Activated T-cell treated with anti-CD3 and anti-CD28 coated beads, Interleukin-2, amount 50 U/mL, for 72 hours (primary cell): Measurements from ENCODE around the gene RNF2. TPM values are rescaled to one million over a fixed set of nuclear protein-coding genes. Genes with fewer than 3 reads are reported as not detected.

Experiments used
- ATAC-seq, 2 donors: fragments of 150-1000 bp; cut with Tn5 transposase; replicated peaks in 1 of 2; 2 replicates each; pipeline ENCODE4 v1.10.0; 2021; ENCODE audit warnings: moderate library complexity in 2 of 2, mild to moderate bottlenecking in 1 of 2
- DNase-seq, 2 donors: peaks; one replicate each; pipeline ENCODE4 v3.0.0; 2021 to 2022; ENCODE audit warnings: mixed read lengths in 1 of 2
- H3K27ac Mint-ChIP-seq: one replicate; pipeline ENCODE4 v1.8.0; 2022; ENCODE audit warnings: mild to moderate bottlenecking, moderate library complexity, mixed read lengths
- H3K27me3 Mint-ChIP-seq: one replicate; pipeline ENCODE4 v1.8.0; 2022; ENCODE audit warnings: low read depth, mixed read lengths
- H3K36me3 Mint-ChIP-seq, 2 donors: one replicate each; pipeline ENCODE4 v1.8.0; 2022; ENCODE audit warnings: mixed read lengths in 2 of 2, mild to moderate bottlenecking in 1 of 2; ENCODE audit not compliant: insufficient read depth in 2 of 2
- H3K4me1 Mint-ChIP-seq: one replicate; pipeline ENCODE4 v1.8.0; 2022; ENCODE audit warnings: low read depth, mixed read lengths
- H3K4me3 Mint-ChIP-seq, 2 donors: one replicate each; pipeline ENCODE4 v1.8.0; 2022; ENCODE audit warnings: mild to moderate bottlenecking in 2 of 2, mixed read lengths in 2 of 2, moderate library complexity in 2 of 2
- H3K9me3 Mint-ChIP-seq, 2 donors: one replicate each; pipeline ENCODE4 v1.8.0; 2022; ENCODE audit warnings: mixed read lengths in 2 of 2
- total RNA-seq, 2 donors: library from RNA; stranded (reverse); gene quantifications; one replicate each; pipeline ENCODE4 v1.2.3, GENCODE V29; 2022

RNF2 gene
- total RNA-seq, 2 donors from 2014 or later: 20.9 to 23.2 TPM

DNA sequence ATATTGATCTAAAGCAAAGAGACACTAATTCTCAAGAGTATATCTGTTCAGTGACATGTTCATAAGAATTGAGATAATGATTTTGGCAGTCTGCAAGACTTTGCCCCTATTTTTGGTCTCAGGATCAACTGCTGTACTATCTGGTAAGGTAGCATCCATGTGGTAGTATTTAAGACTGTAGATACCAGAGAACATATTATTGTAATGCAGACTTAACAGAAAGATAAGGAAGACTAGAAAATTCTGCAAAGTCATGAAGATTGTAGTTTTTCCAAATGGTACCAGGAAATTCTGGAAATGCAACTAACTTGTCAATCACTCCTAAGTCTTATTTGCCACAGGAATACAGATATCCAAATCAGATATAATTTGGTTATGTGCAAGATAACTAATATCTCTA lies 35.1 kb downstream of the RNF2 start:
- Mint-ChIP-seq H3K9me3 (peaks cover 0 to 2% of the 10 kb centered on the region in 2 donors), H3K27ac (no peak overlapping the region), H3K27me3 (no peaks in the 10 kb centered on the region), H3K36me3 (peaks cover 1 to 4% of the 10 kb centered on the region in 2 donors), H3K4me1 (peaks cover 8% of the 10 kb centered on the region), H3K4me3 (no peak overlapping the region)
- ATAC-seq (no peak), DNase-seq (no peak)

DNA sequence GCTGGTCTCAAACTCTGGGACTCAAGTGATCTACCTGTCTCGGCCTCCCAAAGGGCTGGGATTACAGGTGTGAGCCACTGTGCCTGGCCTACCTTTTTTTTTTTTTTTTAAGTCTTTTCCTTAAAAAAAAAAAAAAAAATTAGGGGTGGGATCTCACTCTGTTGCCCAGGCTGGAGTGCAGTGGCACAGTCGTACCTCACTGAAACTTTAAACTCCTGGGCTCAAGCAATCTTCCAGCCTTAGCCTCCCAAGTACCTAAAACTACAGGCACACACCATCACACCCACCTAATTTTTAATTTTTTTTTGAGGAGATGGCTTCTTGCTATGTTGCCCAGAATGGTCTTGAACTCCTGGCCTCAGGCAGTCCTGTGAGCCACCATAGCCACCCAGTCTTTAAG lies 38.5 kb downstream of the RNF2 start:
- Mint-ChIP-seq H3K27me3 (no peaks in the 10 kb centered on the region), H3K4me3 (no peak overlapping the region), H3K27ac (no peak overlapping the region), H3K9me3 (peaks cover 0 to 2% of the 10 kb centered on the region in 2 donors), H3K36me3 (peaks cover 4 to 8% of the 10 kb centered on the region in 2 donors), H3K4me1 (no peaks in the 10 kb centered on the region)
- ATAC-seq: no peak
- no peak for DNase-seq

DNA sequence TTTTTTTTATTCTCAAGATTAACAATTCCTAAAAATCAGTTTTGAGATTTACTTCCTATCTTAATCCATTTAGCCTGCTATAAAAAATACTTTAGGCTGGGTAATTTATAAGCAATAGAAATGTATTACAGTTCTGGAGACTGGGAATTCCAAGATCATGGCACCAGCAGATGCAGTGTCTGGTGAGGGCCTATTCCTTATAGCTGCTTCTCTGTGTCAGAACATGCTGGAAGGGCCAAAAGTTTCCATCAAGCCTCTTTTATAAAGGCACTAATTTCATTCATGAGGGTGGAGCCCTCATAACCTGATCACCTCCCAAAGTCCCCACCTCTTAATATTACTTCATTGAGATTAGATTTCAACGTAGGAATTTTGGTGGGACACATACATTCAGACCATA lies 41.7 kb downstream of the RNF2 start:
- Mint-ChIP-seq H3K27me3 (no peaks in the 10 kb centered on the region), H3K4me1 (no peaks in the 10 kb centered on the region), H3K9me3 (no peaks in the 10 kb centered on the region), H3K4me3 (no peak overlapping the region), H3K27ac (no peak overlapping the region), H3K36me3 (peaks cover 5 to 6% of the 10 kb centered on the region in 2 donors)
- DNase-seq (no peak), ATAC-seq (no peak)

DNA sequence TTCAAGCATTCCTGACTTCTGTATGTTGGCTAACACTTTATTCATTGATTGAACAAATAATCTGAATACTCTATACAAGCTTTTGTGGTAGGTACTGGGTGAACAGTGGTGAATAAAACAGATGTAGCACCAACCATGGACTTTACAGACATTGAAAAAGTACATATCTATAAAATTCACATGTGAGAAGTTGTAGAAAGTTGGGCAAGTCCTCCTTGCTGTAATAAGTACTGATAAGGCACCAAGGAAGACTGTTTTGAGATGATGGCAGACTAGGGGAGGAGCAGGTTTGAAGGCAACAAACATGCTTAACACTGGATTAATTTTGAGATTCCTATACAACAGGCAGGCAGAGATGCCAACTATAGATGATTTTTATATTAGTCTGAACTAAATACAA lies 42.4 kb downstream of the RNF2 start:
- Mint-ChIP-seq H3K4me3 (no peak overlapping the region), H3K9me3 (no peaks in the 10 kb centered on the region), H3K36me3 (peaks cover 5 to 6% of the 10 kb centered on the region in 2 donors), H3K27me3 (no peaks in the 10 kb centered on the region), H3K4me1 (no peaks in the 10 kb centered on the region), H3K27ac (no peak overlapping the region)
- no peak for ATAC-seq
- DNase-seq: no peak

DNA sequence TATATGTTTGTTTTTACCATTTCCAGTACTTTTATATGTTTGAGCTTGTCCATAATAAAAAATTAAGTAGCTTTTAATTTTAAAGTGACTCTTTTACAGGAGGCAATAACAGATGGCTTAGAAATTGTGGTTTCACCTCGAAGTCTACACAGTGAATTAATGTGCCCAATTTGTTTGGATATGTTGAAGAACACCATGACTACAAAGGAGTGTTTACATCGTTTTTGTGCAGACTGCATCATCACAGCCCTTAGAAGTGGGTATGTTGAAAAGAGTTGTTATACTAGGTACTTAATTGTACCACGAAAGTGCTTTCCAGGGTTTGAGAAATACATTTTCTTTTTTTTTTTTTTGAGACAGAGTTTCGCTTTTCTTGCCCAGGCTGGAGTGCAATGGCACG lies 46.1 kb downstream of the RNF2 start:
- H3K27ac Mint-ChIP-seq: no peak overlapping the region
- H3K36me3 Mint-ChIP-seq: peaks cover 5 to 11% of the 10 kb centered on the region in 2 donors
- H3K4me1 Mint-ChIP-seq: no peaks in the 10 kb centered on the region
- H3K27me3 Mint-ChIP-seq: no peaks in the 10 kb centered on the region
- DNase-seq: no peak
- ATAC-seq: no peak
- no peaks in the 10 kb centered on the region for H3K9me3 Mint-ChIP-seq
- no peak overlapping the region for H3K4me3 Mint-ChIP-seq

DNA sequence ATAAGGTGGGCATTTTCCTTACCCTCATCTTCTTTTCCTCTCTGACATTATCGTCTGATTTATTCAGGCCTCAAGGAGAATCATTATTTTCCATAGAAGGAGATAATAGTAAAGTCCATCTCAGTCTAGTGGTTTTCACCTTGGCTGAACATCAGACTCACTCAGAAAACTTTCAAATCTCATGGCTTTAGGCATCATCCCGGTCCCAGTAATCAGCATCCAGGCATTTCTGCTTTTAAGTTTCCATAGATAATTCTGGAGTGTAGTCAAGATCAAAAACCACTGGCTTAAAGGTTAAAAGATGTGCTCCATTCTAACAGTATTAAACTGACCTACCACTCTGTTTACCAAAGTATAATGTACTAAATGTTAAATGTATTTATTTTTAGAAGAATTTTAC lies 49.4 kb downstream of the RNF2 start:
- H3K4me3 Mint-ChIP-seq: no peak overlapping the region
- no peaks in the 10 kb centered on the region for H3K4me1 Mint-ChIP-seq
- ATAC-seq (no peak), DNase-seq (no peak)
- peaks cover 0 to 8% of the 10 kb centered on the region in 2 donors for H3K36me3 Mint-ChIP-seq
- no peaks in the 10 kb centered on the region for H3K27me3 Mint-ChIP-seq
- H3K27ac Mint-ChIP-seq: no peak overlapping the region
- no peaks in the 10 kb centered on the region for H3K9me3 Mint-ChIP-seq

DNA sequence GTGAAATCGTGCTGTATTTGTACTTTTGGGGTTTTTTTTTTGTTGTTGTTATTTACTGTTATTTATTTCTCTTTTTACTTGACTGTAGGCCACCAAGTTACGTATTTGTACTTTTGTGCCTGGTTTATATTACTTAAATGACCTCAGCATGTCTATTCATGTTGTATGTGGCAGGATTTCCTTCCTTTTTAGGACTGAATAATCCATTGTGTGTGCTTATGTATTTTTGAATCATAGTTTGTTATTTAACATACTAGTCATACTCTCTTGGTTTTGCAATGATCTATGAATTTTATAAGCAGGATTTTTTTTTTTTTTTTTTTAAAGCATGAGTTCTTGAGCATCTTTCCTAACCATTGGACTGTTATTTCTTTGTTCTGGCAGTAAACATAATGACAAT lies 51.2 kb downstream of the RNF2 start:
- peaks cover 0 to 12% of the 10 kb centered on the region in 2 donors for H3K36me3 Mint-ChIP-seq
- H3K9me3 Mint-ChIP-seq: no peaks in the 10 kb centered on the region
- ATAC-seq (no peak), DNase-seq (no peak)
- no peak overlapping the region for H3K4me3 Mint-ChIP-seq
- H3K27me3 Mint-ChIP-seq: no peaks in the 10 kb centered on the region
- peak overlapping the region; percentile 61 for H3K27ac Mint-ChIP-seq
- H3K4me1 Mint-ChIP-seq: no peaks in the 10 kb centered on the region

DNA sequence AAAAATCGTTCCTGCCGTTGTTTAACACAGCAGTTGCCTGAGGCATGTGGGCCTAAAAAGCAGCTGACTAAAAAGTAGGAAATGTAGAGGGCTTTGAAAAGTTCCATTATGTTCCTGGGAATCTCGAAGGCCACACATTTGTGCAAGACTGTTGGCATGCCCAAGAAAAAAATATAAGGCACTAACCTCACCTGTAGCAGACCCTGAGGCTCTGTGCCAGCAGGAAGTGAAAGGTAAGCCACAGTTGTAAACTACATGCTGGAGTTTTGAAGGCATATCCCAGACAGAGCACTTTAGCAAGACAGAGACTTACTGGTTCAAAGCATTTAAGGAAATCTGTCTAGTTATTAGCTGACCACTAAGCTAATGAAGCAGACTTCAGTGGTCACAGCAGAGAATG lies 58.7 kb downstream of the RNF2 start:
- no peak overlapping the region for H3K4me3 Mint-ChIP-seq
- no peak for ATAC-seq

DNA sequence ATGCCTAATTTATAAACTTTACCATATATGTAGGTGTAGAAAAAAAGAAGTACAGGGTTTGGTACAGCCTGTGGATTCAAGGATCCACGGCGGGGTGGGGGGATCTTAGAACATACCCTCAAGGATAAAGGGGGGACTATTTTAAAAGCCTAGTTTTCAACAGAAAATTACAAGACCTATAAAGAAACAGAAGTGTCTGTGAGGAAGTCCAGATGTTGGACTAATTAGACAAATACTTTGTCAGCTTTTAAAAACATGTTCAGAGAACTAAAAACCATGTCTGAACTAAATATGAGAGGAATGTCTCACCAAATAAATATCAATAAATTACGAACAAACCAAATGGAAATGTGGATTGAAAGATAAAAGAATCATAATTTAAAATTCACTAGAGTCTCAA lies 59.8 kb downstream of the RNF2 start:
- H3K4me1 Mint-ChIP-seq: no peaks in the 10 kb centered on the region

More for the DNA sequence above, 58.7 kb downstream of the RNF2 start:
- Mint-ChIP-seq H3K9me3 (peaks cover 5 to 9% of the 10 kb centered on the region in 2 donors), H3K27me3 (no peaks in the 10 kb centered on the region), H3K36me3 (peaks cover 1 to 18% of the 10 kb centered on the region in 2 donors), H3K4me1 (no peaks in the 10 kb centered on the region), H3K27ac (no peak overlapping the region)
- no peak for DNase-seq

DNA sequence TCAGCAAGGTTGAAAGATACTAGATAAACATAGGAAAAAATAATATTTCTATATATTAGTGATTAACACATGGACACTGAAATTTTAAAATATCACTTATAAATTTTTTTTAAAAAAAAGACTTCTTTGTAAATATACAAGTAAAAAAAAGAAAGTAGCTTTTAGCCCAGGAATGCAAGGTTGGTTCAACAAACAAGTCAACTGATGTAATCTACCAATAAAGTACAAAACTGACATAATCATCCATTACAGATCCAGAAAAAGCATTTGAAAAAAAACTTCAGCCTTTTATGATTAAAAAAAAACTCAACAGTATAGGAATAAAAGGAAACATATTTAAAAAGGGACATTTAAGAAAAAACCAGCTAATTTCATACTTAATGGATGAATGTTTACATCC lies 63.0 kb downstream of the RNF2 start:
- no peak for DNase-seq
- no peak overlapping the region for H3K27ac Mint-ChIP-seq
- H3K4me1 Mint-ChIP-seq: no peaks in the 10 kb centered on the region
- no peaks in the 10 kb centered on the region for H3K27me3 Mint-ChIP-seq
- no peak for ATAC-seq
- no peak overlapping the region for H3K4me3 Mint-ChIP-seq
- peaks cover 9 to 13% of the 10 kb centered on the region in 2 donors for H3K9me3 Mint-ChIP-seq
- peaks cover 9% of the 10 kb centered on the region in 2 donors for H3K36me3 Mint-ChIP-seq

More for the DNA sequence above, 59.8 kb downstream of the RNF2 start:
- no peak for ATAC-seq
- Mint-ChIP-seq H3K4me3 (no peak overlapping the region), H3K27ac (no peak overlapping the region), H3K9me3 (peaks cover 9 to 10% of the 10 kb centered on the region in 2 donors), H3K36me3 (peaks cover 6 to 20% of the 10 kb centered on the region in 2 donors), H3K27me3 (no peaks in the 10 kb centered on the region)
- DNase-seq: no peak

DNA sequence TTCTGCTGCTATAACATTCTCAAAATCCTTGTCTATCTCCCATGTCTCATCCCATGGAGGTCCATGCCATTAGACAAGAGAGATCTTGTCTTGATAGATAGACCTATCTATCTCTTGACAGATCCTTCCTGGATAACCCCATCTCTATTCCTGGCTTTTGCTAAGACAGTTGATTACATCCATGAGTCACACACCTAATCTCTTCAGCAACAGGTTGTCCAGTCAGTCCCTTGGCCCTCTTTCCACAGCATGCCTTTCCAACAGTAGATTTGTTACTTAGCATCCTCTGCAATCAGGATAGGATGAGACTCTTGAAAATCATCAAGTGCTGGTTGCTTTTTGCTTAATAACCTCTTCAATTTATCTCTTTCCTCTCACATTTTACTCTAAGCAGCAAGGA lies 64.8 kb downstream of the RNF2 start:
- Mint-ChIP-seq H3K36me3 (peaks cover 9% of the 10 kb centered on the region in 2 donors), H3K4me3 (no peak overlapping the region), H3K4me1 (no peaks in the 10 kb centered on the region), H3K27me3 (no peaks in the 10 kb centered on the region), H3K9me3 (peaks cover 9 to 13% of the 10 kb centered on the region in 2 donors), H3K27ac (no peak overlapping the region)
- ATAC-seq: no peak
- no peak for DNase-seq

DNA sequence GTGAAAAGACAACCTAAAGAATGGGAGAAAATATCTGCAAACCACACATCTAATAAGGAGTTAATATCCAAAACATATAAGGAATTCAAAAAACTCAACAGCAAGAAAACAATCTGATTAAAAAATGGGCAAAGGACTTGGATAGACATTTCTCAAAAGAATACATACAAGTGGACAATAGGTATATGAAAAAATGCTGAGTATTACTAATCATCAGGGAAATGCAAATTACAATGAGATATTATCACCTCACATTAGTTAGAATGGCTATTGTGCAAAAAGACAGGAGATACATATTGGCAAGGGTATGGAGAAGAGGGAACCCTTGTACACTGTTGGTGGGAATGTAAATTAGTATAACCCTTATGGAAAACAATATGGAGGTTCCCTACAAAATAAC lies 66.5 kb downstream of the RNF2 start:
- peaks cover 5 to 8% of the 10 kb centered on the region in 2 donors for H3K36me3 Mint-ChIP-seq

DNA sequence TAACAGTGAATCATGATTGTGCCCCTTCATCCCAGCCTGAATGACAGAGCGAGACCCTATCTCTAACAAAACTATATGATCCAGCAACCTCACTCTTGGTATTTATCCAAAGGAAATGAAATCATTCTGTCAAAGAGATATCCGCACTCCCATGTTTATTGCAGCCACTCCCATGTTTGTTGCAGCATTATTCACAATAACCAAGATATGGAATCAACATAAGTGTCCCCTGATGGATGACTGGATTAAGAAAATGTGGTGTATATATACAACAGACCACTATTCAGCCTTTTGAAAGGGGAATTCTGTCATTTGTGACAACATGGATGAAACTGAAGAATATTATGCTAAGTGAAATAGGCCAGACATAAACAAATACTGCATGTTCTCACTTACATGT lies 67.0 kb downstream of the RNF2 start:
- Mint-ChIP-seq H3K27ac (no peak overlapping the region), H3K36me3 (peaks cover 5 to 8% of the 10 kb centered on the region in 2 donors), H3K9me3 (peaks cover 7 to 9% of the 10 kb centered on the region in 2 donors), H3K4me1 (no peaks in the 10 kb centered on the region), H3K27me3 (no peaks in the 10 kb centered on the region), H3K4me3 (no peak overlapping the region)
- DNase-seq: no peak
- no peak for ATAC-seq

More for the DNA sequence above, 66.5 kb downstream of the RNF2 start:
- no peak overlapping the region for H3K4me3 Mint-ChIP-seq
- H3K9me3 Mint-ChIP-seq: peaks cover 7 to 9% of the 10 kb centered on the region in 2 donors
- no peak for DNase-seq
- H3K27me3 Mint-ChIP-seq: no peaks in the 10 kb centered on the region
- ATAC-seq: no peak
- no peak overlapping the region for H3K27ac Mint-ChIP-seq
- no peaks in the 10 kb centered on the region for H3K4me1 Mint-ChIP-seq

DNA sequence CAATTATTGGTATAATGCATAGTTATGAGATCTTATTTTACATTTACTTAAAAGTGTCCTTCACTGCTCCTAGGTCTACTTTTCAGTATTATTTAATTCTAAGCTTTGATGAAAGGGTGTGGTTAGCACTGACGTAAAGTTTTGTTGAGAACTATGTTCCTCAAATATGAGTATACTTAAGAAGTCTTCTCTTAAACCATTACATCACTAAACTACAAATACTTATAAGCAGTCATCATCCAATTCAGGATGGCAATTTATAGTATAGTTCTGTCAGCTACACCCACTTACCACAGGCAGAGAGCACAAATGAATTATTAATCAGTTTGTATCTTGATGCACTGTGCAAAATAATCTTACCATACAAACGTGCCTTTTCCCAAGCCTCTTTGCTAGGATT lies 84.3 kb downstream of the RNF2 start:
- no peaks in the 10 kb centered on the region for H3K27me3 Mint-ChIP-seq
- no peak overlapping the region for H3K4me3 Mint-ChIP-seq
- DNase-seq (no peak), ATAC-seq (no peak)
- no peaks in the 10 kb centered on the region for H3K9me3 Mint-ChIP-seq
- H3K36me3 Mint-ChIP-seq: peaks cover 6 to 25% of the 10 kb centered on the region in 2 donors
- no peak overlapping the region for H3K27ac Mint-ChIP-seq
- no peaks in the 10 kb centered on the region for H3K4me1 Mint-ChIP-seq
